B cell (primary cell): ENCODE measurements around the gene ZWINT.

Source experiments
- CTCF ChIP-seq: fragments of 200-600 bp; IDR thresholded peaks from one replicate; pipeline ENCODE4 v1.8.0; 2022; ENCODE audit warnings: antibody characterized with exemption, mild to moderate bottlenecking
- EZH2 ChIP-seq: IDR thresholded peaks from 2 replicates; pipeline ENCODE4 v1.6.1; 2012; ENCODE audit warnings: borderline replicate concordance, low read depth, mild to moderate bottlenecking, moderate library complexity, low read length; ENCODE audit not compliant: insufficient read depth, poor library complexity, severe bottlenecking

DNA sequence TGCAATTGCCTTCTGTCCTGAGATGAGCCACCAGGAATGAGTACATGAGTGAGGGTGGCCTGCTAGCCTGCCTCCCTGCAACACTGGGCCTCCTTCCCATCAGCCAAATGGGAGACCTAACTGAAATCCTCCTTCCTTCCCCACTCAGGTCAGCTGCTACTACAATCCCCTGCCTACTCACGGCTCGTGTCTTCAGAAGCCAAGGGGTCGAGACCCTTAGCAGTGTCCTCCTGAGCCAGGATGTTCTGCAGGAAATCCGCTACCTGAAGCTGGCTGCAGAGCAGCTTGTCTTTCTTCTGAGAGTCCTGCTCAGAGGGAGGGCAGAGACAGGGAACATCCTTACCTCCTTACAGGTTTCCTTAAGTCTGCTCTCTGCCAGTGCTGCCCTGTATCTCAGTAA, 1.2 kb downstream of the ZWINT start:
- TF ChIP-seq CTCF (no peak), EZH2 (no peak)
